ENCODE results near the gene ZSCAN21. TPM values are rescaled to one million over a fixed set of nuclear protein-coding genes. Genes with fewer than 3 reads are reported as not detected.

The ZSCAN21 gene
- total RNA-seq, 1 donor = 11.7 TPM

DNA sequence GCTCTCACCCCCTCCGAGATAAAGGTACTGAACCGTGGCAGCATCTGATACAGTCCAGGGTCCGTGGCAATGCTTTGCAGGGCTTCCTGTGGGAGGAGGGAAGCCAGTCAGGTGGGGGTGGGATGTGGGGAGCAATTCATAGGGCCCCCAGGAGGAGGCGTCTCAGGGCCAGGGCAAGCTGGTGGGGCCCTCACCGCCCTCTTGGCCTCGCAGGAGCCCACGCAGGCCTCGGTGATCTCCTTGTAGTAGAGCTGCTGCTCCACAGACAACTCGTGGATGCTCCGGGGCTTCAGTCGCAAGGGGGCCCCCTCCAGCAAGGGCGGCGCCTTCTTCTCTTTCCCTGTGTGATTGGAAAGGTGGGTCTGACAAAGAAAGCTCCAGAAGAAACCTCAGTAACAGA, 62.3 kb downstream of the ZSCAN21 start:
- no peak for TF ChIP-seq CTCF (IDR thresholded peaks at IDR 0.05; ENCODE audit: insufficient read depth, low read depth, low read length)
- no peak overlapping the region for H3K4me3 ChIP-seq (ENCODE audit: low read depth, low read length)
- no peak for DNase-seq (ENCODE audit: low read depth)

Small RNA genes lying within 50 kb of the gene (small RNA-seq; reads per million reads assigned to genes)
- gene MIR106B (8,771 reads per million, percentile 100 among the genes with 10 or more reads in this experiment), gene MIR25 (3,326 reads per million, percentile 100 among the genes with 10 or more reads in this experiment), gene MIR93 (6,689 reads per million, percentile 100 among the genes with 10 or more reads in this experiment)

Other genes starting within 250 kb of the ZSCAN21 start
- gene CYP3A43, start 221.8 kb upstream of the ZSCAN21 start, total RNA-seq = not detected in 2 replicates
- gene OR2AE1, start 172.7 kb upstream of the ZSCAN21 start, total RNA-seq = 0.32 TPM in 1 of 2 replicates, not detected in the other
- 17.7 and 27.2 TPM in 2 replicates for gene TRIM4, start 130.2 kb upstream of the ZSCAN21 start, total RNA-seq
- gene GJC3, start 120.2 kb upstream of the ZSCAN21 start, total RNA-seq = not detected in 2 replicates
- gene AZGP1, start 73.7 kb upstream of the ZSCAN21 start, total RNA-seq = not detected in 2 replicates
- 29.6 and 41.9 TPM in 2 replicates for gene ZKSCAN1, start 34.2 kb upstream of the ZSCAN21 start, total RNA-seq
- 32.2 and 32.8 TPM in 2 replicates for gene ZNF3, start 31.9 kb downstream of the ZSCAN21 start, total RNA-seq
- 104 and 113 TPM in 2 replicates for gene COPS6, start 39.2 kb downstream of the ZSCAN21 start, total RNA-seq
- 73.8 and 77.7 TPM in 2 replicates for gene MCM7, start 51.6 kb downstream of the ZSCAN21 start, total RNA-seq
- 16.1 and 16.4 TPM in 2 replicates for gene AP4M1, start 51.9 kb downstream of the ZSCAN21 start, total RNA-seq
- 50.9 and 54.4 TPM in 2 replicates for gene TAF6, start 69.6 kb downstream of the ZSCAN21 start, total RNA-seq
- gene CNPY4, start 69.9 kb downstream of the ZSCAN21 start, total RNA-seq = 23.2 and 40.2 TPM in 2 replicates
- gene MBLAC1, start 77.2 kb downstream of the ZSCAN21 start, total RNA-seq = 1.7 and 4.2 TPM in 2 replicates
- gene LAMTOR4, start 99.1 kb downstream of the ZSCAN21 start, total RNA-seq = 65.2 and 81.5 TPM in 2 replicates
- gene TRAPPC14, start 108.9 kb downstream of the ZSCAN21 start, total RNA-seq = 11.9 and 14.2 TPM in 2 replicates
- 1.9 and 2.2 TPM in 2 replicates for gene GAL3ST4, start 118.8 kb downstream of the ZSCAN21 start, total RNA-seq
- gene GPC2, start 127.6 kb downstream of the ZSCAN21 start, total RNA-seq = 0.43 and 2.9 TPM in 2 replicates
- under 0.01 and 0.64 TPM in 2 replicates for gene STAG3, start 128.1 kb downstream of the ZSCAN21 start, total RNA-seq
- not detected in 2 replicates for gene PVRIG, start 170.2 kb downstream of the ZSCAN21 start, total RNA-seq

Data from fibroblast of villous mesenchyme (primary cell).